Measurements from ENCODE around the gene PPA1. TPM values are rescaled to one million over a fixed set of nuclear protein-coding genes. Genes with fewer than 3 reads are reported as not detected.

Gene PPA1
- total RNA-seq, 3 donors from 2014 or later (not counting 1 experiment from before 2014, with no cell fraction given) = 17.0 to 26.5 (median 19.2) TPM

- Histone ChIP-seq H3K27me3 (ENCODE audit: control insufficient read depth, insufficient read depth, low read length) (no peaks in the 10 kb centered on the region), H3K9me3 (ENCODE audit: control insufficient read depth, insufficient read depth, low read length) (no peaks in the 10 kb centered on the region), H3K4me1 (ENCODE audit: control insufficient read depth, insufficient read depth, low read length) (no peaks in the 10 kb centered on the region), H3K36me3 (ENCODE audit: control insufficient read depth, insufficient read depth, low read length) (peaks cover 30% of the 10 kb centered on the region), H3K4me3 (ENCODE audit: low read length) (no peak overlapping the region), H3K27ac (ENCODE audit: low read length) (no peak overlapping the region)
- WGBS (ENCODE audit: insufficient coverage) = no CpG with 5 or more reads among the region's 1 CpG
- no peak for TF ChIP-seq CTCF (IDR thresholded peaks at IDR 0.05)
- Mint-ChIP-seq H3K4me3 (no peak overlapping the region), H3K36me3 (peaks cover 6% of the 10 kb centered on the region), H3K27ac (no peak overlapping the region), H3K27me3 (ENCODE audit: low read depth in 2 of 2) (no peaks in the 10 kb centered on the region), H3K9me3 (no peaks in the 10 kb centered on the region), H3K4me1 (no peaks in the 10 kb centered on the region)
- no peak for DNase-seq
- intact Hi-C loops (cut with micrococcal nuclease) = no loop called here
- ATAC-seq = no peak
Measured at GRCh38 chr10:70212879-70213278, 20.4 kb downstream of the PPA1 start.

- no peaks in the 10 kb centered on the region for H3K4me1 ChIP-seq (ENCODE audit: control insufficient read depth, insufficient read depth, low read length)
- H3K27ac ChIP-seq (ENCODE audit: low read length) = no peak overlapping the region
- Mint-ChIP-seq H3K9me3 (no peaks in the 10 kb centered on the region), H3K27me3 (ENCODE audit: low read depth in 2 of 2) (no peaks in the 10 kb centered on the region), H3K36me3 (peaks cover 6% of the 10 kb centered on the region), H3K4me3 (no peak overlapping the region), H3K4me1 (no peaks in the 10 kb centered on the region), H3K27ac (no peak overlapping the region)
- intact Hi-C loops (cut with micrococcal nuclease) = no loop called here
- no peaks in the 10 kb centered on the region for H3K27me3 ChIP-seq (ENCODE audit: control insufficient read depth, insufficient read depth, low read length)
- DNase-seq (no peak), ATAC-seq (no peak)
- no peak overlapping the region for H3K4me3 ChIP-seq (ENCODE audit: low read length)
- TF ChIP-seq CTCF (IDR thresholded peaks at IDR 0.05) = no peak
- H3K36me3 ChIP-seq (ENCODE audit: control insufficient read depth, insufficient read depth, low read length) = peaks cover 27% of the 10 kb centered on the region
- H3K9me3 ChIP-seq (ENCODE audit: control insufficient read depth, insufficient read depth, low read length) = no peaks in the 10 kb centered on the region
Measured at GRCh38 chr10:70212277-70212676, 21.0 kb downstream of the PPA1 start.

- no peak overlapping the region for H3K27ac Mint-ChIP-seq
- intact Hi-C loops (cut with micrococcal nuclease) = no loop called here
- 100% methylated on average over 3 of the region's 5 CpGs for WGBS (ENCODE audit: insufficient coverage)
- H3K27ac ChIP-seq (ENCODE audit: low read length) = no peak overlapping the region
- H3K27me3 Mint-ChIP-seq (ENCODE audit: low read depth in 2 of 2) = no peaks in the 10 kb centered on the region
- no peaks in the 10 kb centered on the region for H3K4me1 ChIP-seq (ENCODE audit: control insufficient read depth, insufficient read depth, low read length)
- peaks cover 12% of the 10 kb centered on the region for H3K36me3 Mint-ChIP-seq
- no peaks in the 10 kb centered on the region for H3K9me3 ChIP-seq (ENCODE audit: control insufficient read depth, insufficient read depth, low read length)
- H3K4me1 Mint-ChIP-seq = no peaks in the 10 kb centered on the region
- peaks cover 34% of the 10 kb centered on the region for H3K36me3 ChIP-seq (ENCODE audit: control insufficient read depth, insufficient read depth, low read length)
- no peak for ATAC-seq
- no peak overlapping the region for H3K4me3 ChIP-seq (ENCODE audit: low read length)
- no peak for DNase-seq
- no peak overlapping the region for H3K4me3 Mint-ChIP-seq
- no peaks in the 10 kb centered on the region for H3K9me3 Mint-ChIP-seq
- TF ChIP-seq CTCF (IDR thresholded peaks at IDR 0.05) = no peak
- no peaks in the 10 kb centered on the region for H3K27me3 ChIP-seq (ENCODE audit: control insufficient read depth, insufficient read depth, low read length)
Measured at GRCh38 chr10:70206762-70207161, 26.5 kb downstream of the PPA1 start.

GRCh38 chr10:70201105-70201504 is 32.1 kb downstream of the PPA1 start:
- peaks cover 4% of the 10 kb centered on the region for H3K36me3 Mint-ChIP-seq
- DNase-seq = no peak
- intact Hi-C loops (cut with micrococcal nuclease) = no loop called here
- ATAC-seq = no peak
- H3K27ac ChIP-seq (ENCODE audit: low read length) = no peak overlapping the region
- peaks cover 12% of the 10 kb centered on the region in 2 donors for H3K4me1 Mint-ChIP-seq
- TF ChIP-seq CTCF (IDR thresholded peaks at IDR 0.05) = no peak
- H3K4me3 ChIP-seq (ENCODE audit: low read length) = no peak overlapping the region
- H3K27me3 ChIP-seq (ENCODE audit: control insufficient read depth, insufficient read depth, low read length) = no peaks in the 10 kb centered on the region
- H3K4me3 Mint-ChIP-seq = no peak overlapping the region
- H3K27ac Mint-ChIP-seq = no peak overlapping the region
- H3K9me3 ChIP-seq (ENCODE audit: control insufficient read depth, insufficient read depth, low read length) = no peaks in the 10 kb centered on the region
- 100% methylated on average over 1 of the region's 1 CpG for WGBS (ENCODE audit: insufficient coverage)
- H3K4me1 ChIP-seq (ENCODE audit: control insufficient read depth, insufficient read depth, low read length) = peaks cover 17% of the 10 kb centered on the region
- no peaks in the 10 kb centered on the region for H3K9me3 Mint-ChIP-seq
- no peaks in the 10 kb centered on the region for H3K27me3 Mint-ChIP-seq (ENCODE audit: low read depth in 2 of 2)
- H3K36me3 ChIP-seq (ENCODE audit: control insufficient read depth, insufficient read depth, low read length) = peaks cover 17% of the 10 kb centered on the region
